NCI-H1436 treated with DMSO at 0.1 percent for 48 hours (cell line): ENCODE measurements around the gene ARHGAP9.
"Not testable (repeated sequence)": the region's sequence is repeated elsewhere in the genome, so short reads cannot be mapped to it uniquely, and the experiment has no call there.

Experiments used
- DNase-seq: peaks from one replicate; lab custom pipeline; 2025; lab: John Stamatoyannopoulos, UW

The ARHGAP9 gene

GRCh38 chr12:57456737-57457490 is 22.8 kb downstream of the ARHGAP9 start:
- no peak for DNase-seq

GRCh38 chr12:57456145-57456700 is 23.4 kb downstream of the ARHGAP9 start:
- no peak for DNase-seq

GRCh38 chr12:57455374-57456144 is 24.1 kb downstream of the ARHGAP9 start:
- DNase-seq: no peak

GRCh38 chr12:57454566-57455373 is 24.9 kb downstream of the ARHGAP9 start, which contains the start of gene INHBE:
Gene INHBE, plus strand, starts transcription at chr12:57455307. Its CDS starts 230 bp downstream, at chr12:57455537.
- no peak for DNase-seq

- no peak for DNase-seq
Observed at GRCh38 chr12:57454213-57454565, 25.5 kb downstream of the ARHGAP9 start.

GRCh38 chr12:57452937-57453509 is 26.6 kb downstream of the ARHGAP9 start:
- DNase-seq: no peak

- no peak for DNase-seq
Observed at GRCh38 chr12:57452181-57452936, 27.3 kb downstream of the ARHGAP9 start.

- no peak for DNase-seq
Observed at GRCh38 chr12:57451233-57451778, 28.4 kb downstream of the ARHGAP9 start.

- DNase-seq: no peak
Observed at GRCh38 chr12:57450057-57450456, 29.6 kb downstream of the ARHGAP9 start.

- DNase-seq: no peak
Observed at GRCh38 chr12:57449375-57449774, 30.3 kb downstream of the ARHGAP9 start.

GRCh38 chr12:57448669-57449068 is 31.0 kb downstream of the ARHGAP9 start:
- no peak for DNase-seq

- DNase-seq: no peak
Observed at GRCh38 chr12:57446292-57446960, 33.2 kb downstream of the ARHGAP9 start.

- DNase-seq: no peak
Observed at GRCh38 chr12:57444744-57445143, 34.9 kb downstream of the ARHGAP9 start.

GRCh38 chr12:57444337-57444736 is 35.3 kb downstream of the ARHGAP9 start:
- not testable (repeated sequence) for DNase-seq

- no peak for DNase-seq
Observed at GRCh38 chr12:57441846-57442427, 37.7 kb downstream of the ARHGAP9 start.

GRCh38 chr12:57441393-57441792 is 38.3 kb downstream of the ARHGAP9 start:
- not testable (repeated sequence) for DNase-seq

GRCh38 chr12:57439762-57440266 is 39.9 kb downstream of the ARHGAP9 start:
- DNase-seq: no peak

GRCh38 chr12:57438400-57438799 is 41.3 kb downstream of the ARHGAP9 start:
- DNase-seq: no peak

GRCh38 chr12:57435293-57435692 is 44.4 kb downstream of the ARHGAP9 start:
- DNase-seq: no peak
